HCT116 (cell line): ENCODE results near the gene UGT1A9. TPM values are rescaled to one million over a fixed set of nuclear protein-coding genes. Genes with fewer than 3 reads are reported as not detected.

ENCODE experiments used
- ATAC-seq: fragments of 200-7000 bp; cut with Tn5 transposase; 2 replicates; pipeline ENCODE4 v1.9.1; 2020; ENCODE audit warnings: mild to moderate bottlenecking, moderate library complexity
- BruUV-seq: library from RNA; stranded (reverse); fragments of 400-500 nt; replicated peaks from 2 replicates; lab custom pipeline; 2021; lab: Mats Ljungman, UMichigan
- CTCF ChIA-PET: fragments of 300-600 bp; sonication (Branson Sonifier 250); formaldehyde crosslinking; loops from one replicate; lab custom pipeline; 2021; ENCODE audit warnings: antibody characterized with exemption; lab: Charles Lee
- POLR2A ChIA-PET: fragments of 300-600, 350-600 bp; sonication (Branson Sonifier 250); formaldehyde crosslinking; loops from one replicate; lab custom pipeline; 2021; ENCODE audit warnings: antibody characterized with exemption; lab: Charles Lee
- RAD21 ChIA-PET, 2 experiments: fragments of 300-600 bp; sonication (Branson Sonifier 250); formaldehyde crosslinking; loops; one replicate each; lab custom pipeline; 2023; ENCODE audit warnings: low total read pairs in 2 of 2; ENCODE audit not compliant: uncharacterized antibody in 2 of 2, unreplicated experiment in 2 of 2, low non-redundant PET in 1 of 2; lab: Charles Lee
- DNase-seq: peaks from one replicate; pipeline ENCODE4 v3.0.0-alpha.2; 2010; ENCODE audit warnings: low read depth, low spot score
- H2AFZ ChIP-seq: fragments of 200-600 bp; shearing (Covaris generic), sonication (generic); 2 replicates; pipeline ENCODE4 v1.6.1; 2017; ENCODE audit warnings: low read depth, mixed run types, mixed read lengths, antibody characterized with exemption, low read length; ENCODE audit not compliant: poor library complexity, severe bottlenecking
- H3K27ac ChIP-seq: 2 replicates; pipeline ENCODE4 v1.5.1; 2012; ENCODE audit warnings: low read depth, low read length
- H3K27me3 ChIP-seq: fragments of 200-600 bp; sonication (generic); 2 replicates; pipeline ENCODE4 v1.6.1; 2016; ENCODE audit warnings: mixed run types, low read length, mixed read lengths; ENCODE audit not compliant: insufficient read depth
- H3K36me3 ChIP-seq, 2 experiments: fragments of 200-500 bp in 1 of 2; fragments of 200-600 bp in 1 of 2; sonication (Bioruptor generic) in 1 of 2; sonication (generic) in 1 of 2; 2 replicates each; pipeline versions ENCODE4 v1.5.1 to v1.6.1; 2014 to 2016; ENCODE audit warnings: low read length in 2 of 2, inconsistent platforms in 1 of 2, mixed read lengths in 1 of 2, mixed run types in 1 of 2; ENCODE audit not compliant: insufficient read depth in 2 of 2, control insufficient read depth in 1 of 2
- H3K4me1 ChIP-seq, 2 experiments: fragments of 200-600 bp in 1 of 2; sonication (generic) in 1 of 2; 2 replicates each; pipeline versions ENCODE4 v1.5.1 to v1.6.1; 2012 to 2017; ENCODE audit warnings: low read length in 2 of 2, inconsistent platforms in 1 of 2, mild to moderate bottlenecking in 1 of 2, mixed read lengths in 1 of 2, mixed run types in 1 of 2, moderate library complexity in 1 of 2; ENCODE audit not compliant: insufficient read depth in 2 of 2, control insufficient read depth in 1 of 2
- H3K4me2 ChIP-seq: fragments of 200-600 bp; sonication (generic); 2 replicates; pipeline ENCODE4 v1.6.1; 2017; ENCODE audit warnings: mixed run types, low read length, mixed read lengths
- H3K4me3 ChIP-seq, 2 experiments: fragments of 200-600 bp in 1 of 2; sonication (generic) in 1 of 2; replicated peaks in 1 of 2; 2 replicates each; pipeline ENCODE4 v1.5.1; 2011 to 2016; ENCODE audit warnings: low read length in 2 of 2, control low read depth in 1 of 2, low read depth in 1 of 2, mild to moderate bottlenecking in 1 of 2, mixed read lengths in 1 of 2, mixed run types in 1 of 2
- H3K79me2 ChIP-seq: fragments of 200-600 bp; sonication (generic); 2 replicates; pipeline ENCODE4 v1.6.1; 2017; ENCODE audit warnings: mild to moderate bottlenecking, mixed run types, low read length, moderate library complexity, mixed read lengths; ENCODE audit not compliant: insufficient read depth
- H3K9ac ChIP-seq: fragments of 200-600 bp; sonication (generic); 2 replicates; pipeline ENCODE4 v1.6.1; 2016; ENCODE audit warnings: low read length, mixed read lengths
- H3K9me2 ChIP-seq: fragments of 200-600 bp; sonication (generic), shearing (Covaris generic); 2 replicates; pipeline ENCODE4 v1.6.1; 2017; ENCODE audit warnings: mixed run types, mild to moderate bottlenecking, moderate library complexity; ENCODE audit not compliant: insufficient read depth
- H3K9me3 ChIP-seq, 2 experiments: fragments of 200-500 bp in 1 of 2; fragments of 200-600 bp in 1 of 2; sonication (Bioruptor generic) in 1 of 2; sonication (generic) in 1 of 2; 2 replicates each; pipeline ENCODE4 v1.6.1; 2014 to 2017; ENCODE audit warnings: low read length in 2 of 2, mixed read lengths in 2 of 2, inconsistent platforms in 1 of 2, low read depth in 1 of 2, mild to moderate bottlenecking in 1 of 2, mixed run types in 1 of 2, moderate library complexity in 1 of 2; ENCODE audit not compliant: control insufficient read depth in 1 of 2, insufficient read depth in 1 of 2
- H4K20me1 ChIP-seq: fragments of 200-600 bp; sonication (generic), shearing (Covaris generic); 2 replicates; pipeline ENCODE4 v1.6.1; 2017; ENCODE audit warnings: mixed run types, mild to moderate bottlenecking, moderate library complexity; ENCODE audit not compliant: insufficient read depth
- ATF3 ChIP-seq: IDR thresholded peaks from 2 replicates; pipeline ENCODE4 v1.6.1; 2012
- CEBPB ChIP-seq: IDR thresholded peaks from 2 replicates; pipeline ENCODE4 v1.6.1; 2012; ENCODE audit warnings: low read depth
- CTCF ChIP-seq, 3 experiments: fragments of 200-600 bp in 1 of 3; sonication (generic) in 1 of 3; IDR thresholded peaks in 2 of 3; conservative IDR thresholded peaks in 1 of 3; 2 replicates each; pipeline ENCODE4 v1.5.1; 2012 to 2017; ENCODE audit warnings: low read depth in 2 of 3, low read length in 2 of 3, antibody characterized with exemption in 1 of 3, borderline replicate concordance in 1 of 3, control low read depth in 1 of 3, mild to moderate bottlenecking in 1 of 3, mixed read lengths in 1 of 3, mixed run types in 1 of 3, moderate library complexity in 1 of 3; ENCODE audit not compliant: insufficient read depth in 1 of 3
- ELF1 ChIP-seq: IDR thresholded peaks from 2 replicates; pipeline ENCODE4 v1.6.1; 2012; ENCODE audit warnings: low read depth, borderline replicate concordance
- EZH2 ChIP-seq: fragments of 200-600 bp; sonication (generic); IDR thresholded peaks from 2 replicates; pipeline ENCODE4 v1.6.1; 2017; ENCODE audit warnings: antibody characterized with exemption, mixed run types
- FOSL1 ChIP-seq: IDR thresholded peaks from 2 replicates; pipeline ENCODE4 v1.6.1; 2012; ENCODE audit warnings: low read depth
- JUND ChIP-seq: IDR thresholded peaks from 2 replicates; pipeline ENCODE4 v1.6.1; 2012
- MAX ChIP-seq: IDR thresholded peaks from 2 replicates; pipeline ENCODE4 v1.6.1; 2012
- POLR2A ChIP-seq: IDR thresholded peaks from 2 replicates; pipeline ENCODE4 v1.7.0; 2011; ENCODE audit warnings: borderline replicate concordance; ENCODE audit not compliant: insufficient read depth, insufficient read length; ENCODE audit errors: extremely low read depth
- POLR2AphosphoS5 ChIP-seq: IDR thresholded peaks from 2 replicates; pipeline ENCODE4 v1.6.1; 2011; ENCODE audit warnings: mild to moderate bottlenecking, low read depth, low read length, moderate library complexity
- RAD21 ChIP-seq: IDR thresholded peaks from 2 replicates; pipeline ENCODE4 v1.6.1; 2012; ENCODE audit warnings: low read depth, mild to moderate bottlenecking
- SRF ChIP-seq: IDR thresholded peaks from 2 replicates; pipeline ENCODE4 v1.6.1; 2012; ENCODE audit warnings: low read depth
- TCF7L2 ChIP-seq: IDR thresholded peaks from 2 replicates; pipeline ENCODE4 v1.7.0; 2011; ENCODE audit warnings: borderline replicate concordance, inconsistent platforms; ENCODE audit not compliant: insufficient read depth, insufficient read length; ENCODE audit errors: extremely low read depth
- YY1 ChIP-seq: IDR thresholded peaks from 2 replicates; pipeline ENCODE4 v1.6.1; 2011; ENCODE audit warnings: low read length, low read depth, moderate library complexity, mild to moderate bottlenecking; ENCODE audit not compliant: insufficient replicate concordance; ENCODE audit errors: extremely low read depth
- ZNF274 ChIP-seq: fragments of 200-500 bp; sonication (Bioruptor generic); IDR thresholded peaks from 2 replicates; pipeline ENCODE4 v1.6.1; 2014; ENCODE audit warnings: mild to moderate bottlenecking, low read depth, low read length, inconsistent platforms
- intact Hi-C: fragments of 100-400 bp; cut with micrococcal nuclease; formaldehyde crosslinking; loops from 2 replicates; pipeline ENCODE4 v1.10.0; 2022
- total RNA-seq: library from RNA; stranded (reverse); gene quantifications from one replicate; pipeline ENCODE4 v1.2.1, GENCODE V29; 2021; ENCODE audit not compliant: unreplicated experiment

The UGT1A9 gene
- total RNA-seq, 1 experiment from 2014 or later = not detected

- ATAC-seq = no peak
- no peak overlapping the region for H3K4me2 ChIP-seq
- ChIA-PET POLR2A (no interaction called here), RAD21 (no interaction called here), CTCF (no interaction called here)
- H3K9me2 ChIP-seq = no peaks in the 10 kb centered on the region
- no peak overlapping the region for H3K4me3 ChIP-seq
- no peak overlapping the region for H2AFZ ChIP-seq
- no peak overlapping the region for H3K27ac ChIP-seq
- H3K79me2 ChIP-seq = no peaks in the 10 kb centered on the region
- H3K36me3 ChIP-seq = no peaks in the 10 kb centered on the region
- H4K20me1 ChIP-seq = no peaks in the 10 kb centered on the region
- no peaks in the 10 kb centered on the region for H3K9me3 ChIP-seq
- intact Hi-C loops = no loop called here
- no TSS peak for BruUV-seq
- TF ChIP-seq RAD21 = no peak
- no peak for TF ChIP-seq ZNF274
- TF ChIP-seq ATF3 = no peak
- H3K4me1 ChIP-seq = peaks cover 2 to 4% of the 10 kb centered on the region in 2 experiments; a peak in 3 of 4 replicates
- H3K27me3 ChIP-seq = no peaks in the 10 kb centered on the region
- H3K9ac ChIP-seq = no peak overlapping the region
- no peak for DNase-seq
Measured at GRCh38 chr2:233796254-233796653, 124.6 kb downstream of the UGT1A9 start.

GRCh38 chr2:233798335-233799086 is 126.8 kb downstream of the UGT1A9 start:
- Histone ChIP-seq H3K79me2 (no peaks in the 10 kb centered on the region), H3K4me1 (peaks cover 5 to 9% of the 10 kb centered on the region in 2 experiments; a peak in 3 of 4 replicates), H2AFZ (no peak overlapping the region), H3K9me3 (no peaks in the 10 kb centered on the region), H3K9me2 (no peaks in the 10 kb centered on the region), H3K36me3 (no peaks in the 10 kb centered on the region), H3K27ac (no peak overlapping the region), H3K9ac (no peak overlapping the region), H3K4me2 (no peak overlapping the region), H3K27me3 (no peaks in the 10 kb centered on the region), H4K20me1 (no peaks in the 10 kb centered on the region), H3K4me3 (no peak overlapping the region)
- no peak for DNase-seq
- POLR2A ChIA-PET = no interaction called here
- intact Hi-C loops = no loop called here
- no peak for TF ChIP-seq RAD21
- no peak for TF ChIP-seq FOSL1
- TF ChIP-seq JUND = no peak
- no peak for TF ChIP-seq MAX
- no peak for TF ChIP-seq TCF7L2
- TF ChIP-seq CEBPB = no peak
- TF ChIP-seq SRF = no peak
- no peak for TF ChIP-seq ELF1
- TF ChIP-seq ZNF274 = no peak
- no peak for TF ChIP-seq EZH2
- TF ChIP-seq YY1 = no peak
- no peak for TF ChIP-seq CTCF (IDR thresholded peaks at IDR 0.05 in 2 of 3, conservative IDR thresholded peaks at IDR 0.05 in 1 of 3; ENCODE audit: borderline replicate concordance in 1 of 3, insufficient read depth in 1 of 3, low read depth in 2 of 3, low read length in 2 of 3)
- TF ChIP-seq POLR2A = no peak
- TF ChIP-seq POLR2AphosphoS5 = no peak
- RAD21 ChIA-PET = no interaction called here
- no peak for ATAC-seq
- BruUV-seq = no TSS peak
- CTCF ChIA-PET = no interaction called here
